OCI-LY3 (cell line): Measurements from ENCODE around the gene KIF1B.

Experiments
- EZH2phosphoT487 ChIP-seq: fragments of 200-600 bp; shearing (Covaris generic); IDR thresholded peaks from 2 replicates; pipeline ENCODE4 v1.6.1; 2018; ENCODE audit warnings: antibody characterized with exemption, mixed run types, low read depth
- TF ChIP-seq, protein P1 (sequence below): fragments of 200-600, 300-600 bp; sonication (generic); IDR thresholded peaks from 2 replicates; pipeline ENCODE4 v1.5.1; 2014; ENCODE audit warnings: antibody characterized with exemption, low read length, low read depth

DNA sequence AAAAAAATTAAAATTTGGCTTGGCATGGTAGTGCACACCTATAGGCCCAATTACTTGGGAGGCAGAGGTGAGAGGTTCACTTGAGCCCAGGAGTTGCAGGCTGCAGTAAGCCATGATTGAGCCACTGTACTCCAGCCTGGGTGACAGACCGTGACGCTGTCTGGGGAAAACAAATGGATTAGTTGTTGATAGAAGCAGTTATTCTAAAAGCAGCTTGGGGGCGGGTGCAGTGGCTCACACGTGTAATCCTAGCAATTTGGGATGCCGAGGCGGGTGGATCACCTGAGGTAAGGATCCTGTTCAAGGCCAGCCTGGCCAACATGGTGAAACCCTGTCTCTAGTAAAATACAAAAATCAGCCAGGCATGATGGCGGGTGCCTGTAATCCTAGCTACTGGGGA lies 40.3 kb downstream of the KIF1B start:
- TF ChIP-seq, protein P1, sequence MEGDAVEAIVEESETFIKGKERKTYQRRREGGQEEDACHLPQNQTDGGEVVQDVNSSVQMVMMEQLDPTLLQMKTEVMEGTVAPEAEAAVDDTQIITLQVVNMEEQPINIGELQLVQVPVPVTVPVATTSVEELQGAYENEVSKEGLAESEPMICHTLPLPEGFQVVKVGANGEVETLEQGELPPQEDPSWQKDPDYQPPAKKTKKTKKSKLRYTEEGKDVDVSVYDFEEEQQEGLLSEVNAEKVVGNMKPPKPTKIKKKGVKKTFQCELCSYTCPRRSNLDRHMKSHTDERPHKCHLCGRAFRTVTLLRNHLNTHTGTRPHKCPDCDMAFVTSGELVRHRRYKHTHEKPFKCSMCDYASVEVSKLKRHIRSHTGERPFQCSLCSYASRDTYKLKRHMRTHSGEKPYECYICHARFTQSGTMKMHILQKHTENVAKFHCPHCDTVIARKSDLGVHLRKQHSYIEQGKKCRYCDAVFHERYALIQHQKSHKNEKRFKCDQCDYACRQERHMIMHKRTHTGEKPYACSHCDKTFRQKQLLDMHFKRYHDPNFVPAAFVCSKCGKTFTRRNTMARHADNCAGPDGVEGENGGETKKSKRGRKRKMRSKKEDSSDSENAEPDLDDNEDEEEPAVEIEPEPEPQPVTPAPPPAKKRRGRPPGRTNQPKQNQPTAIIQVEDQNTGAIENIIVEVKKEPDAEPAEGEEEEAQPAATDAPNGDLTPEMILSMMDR = no peak
- no peak for TF ChIP-seq EZH2phosphoT487
